Suprapubic skin (tissue), 3 donors: ENCODE measurements around the gene DDX4.

Source experiments
- EP300 ChIP-seq: sonication (generic); formaldehyde crosslinking; IDR thresholded peaks from one replicate; pipeline ENCODE4 v1.6.1; 2017; ENCODE audit warnings: antibody characterized with exemption
- POLR2A ChIP-seq, 2 donors: fragments of 450-650 bp; IDR thresholded peaks; one replicate each; pipeline ENCODE4 v1.6.1; 2017; ENCODE audit warnings: antibody characterized with exemption in 2 of 2, mild to moderate bottlenecking in 2 of 2, moderate library complexity in 2 of 2
- TF ChIP-seq, protein P1 (sequence below), 2 donors: fragments of 200-600 bp in 1 of 2; fragments of 450-650 bp in 1 of 2; sonication (generic) in 1 of 2; IDR thresholded peaks; one replicate each; pipeline ENCODE4 v1.5.1; 2016 to 2019; ENCODE audit warnings: antibody characterized with exemption in 2 of 2, mild to moderate bottlenecking in 1 of 2, moderate library complexity in 1 of 2

- no peak for TF ChIP-seq POLR2A (IDR thresholded peaks at IDR 0.05)
- TF ChIP-seq, protein P1, sequence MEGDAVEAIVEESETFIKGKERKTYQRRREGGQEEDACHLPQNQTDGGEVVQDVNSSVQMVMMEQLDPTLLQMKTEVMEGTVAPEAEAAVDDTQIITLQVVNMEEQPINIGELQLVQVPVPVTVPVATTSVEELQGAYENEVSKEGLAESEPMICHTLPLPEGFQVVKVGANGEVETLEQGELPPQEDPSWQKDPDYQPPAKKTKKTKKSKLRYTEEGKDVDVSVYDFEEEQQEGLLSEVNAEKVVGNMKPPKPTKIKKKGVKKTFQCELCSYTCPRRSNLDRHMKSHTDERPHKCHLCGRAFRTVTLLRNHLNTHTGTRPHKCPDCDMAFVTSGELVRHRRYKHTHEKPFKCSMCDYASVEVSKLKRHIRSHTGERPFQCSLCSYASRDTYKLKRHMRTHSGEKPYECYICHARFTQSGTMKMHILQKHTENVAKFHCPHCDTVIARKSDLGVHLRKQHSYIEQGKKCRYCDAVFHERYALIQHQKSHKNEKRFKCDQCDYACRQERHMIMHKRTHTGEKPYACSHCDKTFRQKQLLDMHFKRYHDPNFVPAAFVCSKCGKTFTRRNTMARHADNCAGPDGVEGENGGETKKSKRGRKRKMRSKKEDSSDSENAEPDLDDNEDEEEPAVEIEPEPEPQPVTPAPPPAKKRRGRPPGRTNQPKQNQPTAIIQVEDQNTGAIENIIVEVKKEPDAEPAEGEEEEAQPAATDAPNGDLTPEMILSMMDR (IDR thresholded peaks at IDR 0.05), result no peak
- no peak for TF ChIP-seq EP300
These were observed 23.5 kb upstream of the DDX4 start for GRCh38 chr5:55714339-55714738.
